NB4 (cell line): ENCODE data around the gene ZNHIT2.

Experiments used
- DNase-seq: peaks from one replicate; pipeline ENCODE4 v3.0.0; 2010; ENCODE audit warnings: low read depth
- H3K4me3 ChIP-seq: one replicate; pipeline ENCODE4 v1.5.1; 2011; ENCODE audit warnings: mild to moderate bottlenecking, low read depth, low read length, moderate library complexity
- CTCF ChIP-seq: IDR thresholded peaks from one replicate; pipeline ENCODE4 v1.5.1; 2012; ENCODE audit warnings: low read depth, low read length
- MAX ChIP-seq: IDR thresholded peaks from 2 replicates; pipeline ENCODE4 v1.6.1; 2011; ENCODE audit warnings: low read depth, low read length
- MYC ChIP-seq: IDR thresholded peaks from 2 replicates; pipeline ENCODE4 v1.6.1; 2011; ENCODE audit warnings: low read depth, low read length
- POLR2A ChIP-seq: IDR thresholded peaks from 2 replicates; pipeline ENCODE4 v1.6.1; 2011; ENCODE audit warnings: mild to moderate bottlenecking; ENCODE audit not compliant: insufficient read length; ENCODE audit errors: extremely low read depth

Gene ZNHIT2

GRCh38 chr11:65107751-65108468 lies 9.6 kb downstream of the ZNHIT2 start:
- no peak overlapping the region for H3K4me3 ChIP-seq
- TF ChIP-seq POLR2A (no peak), MYC (no peak), CTCF (no peak), MAX (no peak)
- DNase-seq = no peak

- TF ChIP-seq CTCF = no peak
- no peak for TF ChIP-seq MAX
- TF ChIP-seq MYC = no peak
- TF ChIP-seq POLR2A = no peak
- no peak for DNase-seq
- no peak overlapping the region for H3K4me3 ChIP-seq
Measured at GRCh38 chr11:65107078-65107477, 10.4 kb downstream of the ZNHIT2 start.

GRCh38 chr11:65104628-65105027 lies 12.9 kb downstream of the ZNHIT2 start:
- H3K4me3 ChIP-seq = no peak overlapping the region
- DNase-seq = no peak
- TF ChIP-seq MYC = no peak
- no peak for TF ChIP-seq POLR2A
- TF ChIP-seq MAX = no peak
- no peak for TF ChIP-seq CTCF

GRCh38 chr11:65103476-65103875 lies 14.0 kb downstream of the ZNHIT2 start:
- no peak overlapping the region for H3K4me3 ChIP-seq
- DNase-seq = no peak
- TF ChIP-seq MAX = no peak
- no peak for TF ChIP-seq POLR2A
- TF ChIP-seq CTCF = no peak
- TF ChIP-seq MYC = no peak

- TF ChIP-seq MYC (no peak), CTCF (no peak), MAX (no peak), POLR2A (no peak)
- DNase-seq = no peak
- no peak overlapping the region for H3K4me3 ChIP-seq
Measured at GRCh38 chr11:65102142-65103095, 15.1 kb downstream of the ZNHIT2 start.
